ENCODE measurements around the gene PGF. TPM values are rescaled to one million over a fixed set of nuclear protein-coding genes. Genes with fewer than 3 reads are reported as not detected.

The PGF gene
- polyA plus RNA-seq, 3 donors: 6.9 to 8.2 (median 7.0) TPM

DNA sequence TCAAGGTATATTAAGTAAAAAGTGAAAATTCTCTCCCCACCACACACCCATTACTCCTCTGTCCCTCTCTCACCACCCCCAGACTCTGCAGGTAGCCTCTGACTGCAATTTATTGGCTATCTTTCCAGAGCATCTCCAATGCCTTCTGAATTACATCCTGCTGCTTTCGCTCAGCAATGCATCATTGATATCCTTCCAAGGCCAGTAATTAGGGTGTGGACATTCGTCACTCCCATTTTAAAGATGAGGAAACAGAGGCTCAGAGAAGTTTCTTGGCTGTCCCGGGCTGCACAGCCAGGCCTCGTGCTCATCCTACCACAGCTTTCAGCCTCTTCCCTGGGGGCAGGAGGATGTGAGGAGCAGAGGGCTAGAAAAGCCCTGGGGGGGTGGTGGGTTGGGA is 23.6 kb upstream of the PGF start:
- no peak for DNase-seq (ENCODE audit: low read depth in 3 of 3, low spot score in 2 of 3)

DNA sequence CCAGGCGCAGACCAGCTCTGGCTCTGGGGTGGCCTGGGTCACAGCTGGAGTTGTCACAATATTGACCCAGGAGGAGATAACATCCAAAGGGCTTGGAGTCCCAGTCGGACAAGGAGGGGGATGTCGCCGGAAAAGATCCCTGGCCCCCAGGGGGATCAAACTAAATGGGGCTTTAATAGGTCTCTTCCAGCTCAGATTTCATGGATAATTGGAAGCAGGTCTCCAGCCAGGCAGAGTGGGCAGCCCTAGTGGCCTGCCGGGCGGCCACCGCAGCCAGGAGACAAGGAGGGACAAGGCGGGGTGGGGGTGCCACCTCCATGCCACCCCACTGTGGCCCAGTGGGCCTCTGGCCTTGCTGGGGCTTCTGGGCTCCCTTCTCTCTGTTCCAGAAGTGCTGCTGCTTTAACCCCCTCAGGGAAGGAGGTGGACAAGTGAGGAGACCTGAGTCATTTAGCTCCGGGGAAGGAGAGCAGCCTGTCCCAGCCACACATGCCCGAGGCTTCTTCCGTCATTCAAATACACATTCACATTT is 23.1 kb upstream of the PGF start:
- no peak for DNase-seq (ENCODE audit: low read depth in 3 of 3, low spot score in 2 of 3)

DNA sequence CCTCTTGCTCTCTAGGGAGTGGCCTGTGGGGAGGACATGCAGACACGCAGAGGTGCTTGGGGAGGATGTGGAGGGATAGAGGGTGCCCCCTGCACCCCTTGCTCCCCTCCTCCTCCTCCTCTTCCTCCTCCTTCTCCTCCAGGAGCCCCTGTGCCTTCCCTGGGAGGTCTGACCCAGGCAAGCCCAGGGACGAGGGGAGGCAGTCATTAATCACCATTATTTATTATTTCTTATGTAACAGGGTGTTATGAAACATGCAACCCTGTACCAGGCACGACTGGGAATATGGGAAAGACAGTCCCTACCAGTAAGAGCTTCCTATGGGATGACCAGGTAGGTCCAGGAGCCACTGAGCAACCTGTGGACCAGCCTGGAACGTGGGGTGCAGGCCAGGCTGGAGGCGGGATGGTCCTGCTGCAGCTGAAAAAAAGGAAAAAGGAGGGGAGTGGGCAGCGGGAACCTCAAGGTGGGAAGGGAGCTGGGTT is 22.5 kb upstream of the PGF start:
- no peak for DNase-seq (ENCODE audit: low read depth in 3 of 3, low spot score in 2 of 3)

DNA sequence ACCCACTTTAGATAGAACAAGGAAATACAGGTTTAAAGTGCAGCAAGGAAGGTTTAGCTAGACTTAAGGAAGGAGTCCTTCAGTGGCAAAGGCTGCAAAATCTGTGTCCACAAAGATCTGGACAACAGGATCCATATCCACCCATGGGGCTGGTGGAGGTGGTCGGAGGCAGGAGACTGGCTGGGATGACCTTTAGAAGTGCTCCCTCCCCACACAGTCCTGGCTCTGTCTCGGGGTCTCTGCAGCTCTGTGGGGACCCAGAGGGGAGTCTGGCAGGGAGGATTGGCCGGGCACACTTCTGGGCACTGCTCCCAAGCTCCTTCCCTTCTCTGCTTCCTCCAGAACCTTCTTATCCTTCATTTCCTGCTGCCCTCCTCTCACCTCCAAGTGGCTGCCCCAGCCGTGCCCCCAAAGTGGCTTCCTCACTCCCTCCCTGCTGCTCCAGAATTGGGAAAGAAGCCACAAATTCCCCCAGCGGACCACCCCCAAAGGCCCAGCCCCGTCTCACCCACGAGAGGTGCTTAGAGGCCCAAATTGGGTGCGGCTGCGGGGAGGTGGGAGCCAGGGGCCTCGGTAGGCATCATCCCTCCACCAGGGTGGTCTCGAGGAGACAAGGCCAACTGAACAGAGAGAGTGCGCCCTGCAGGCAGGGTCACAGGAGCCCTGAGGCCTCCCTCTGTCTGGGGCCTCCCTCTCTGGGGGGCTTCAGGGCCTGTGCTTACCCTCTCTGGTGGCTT is 21.9 kb upstream of the PGF start:
- no peak for DNase-seq (ENCODE audit: low read depth in 3 of 3, low spot score in 2 of 3)

DNA sequence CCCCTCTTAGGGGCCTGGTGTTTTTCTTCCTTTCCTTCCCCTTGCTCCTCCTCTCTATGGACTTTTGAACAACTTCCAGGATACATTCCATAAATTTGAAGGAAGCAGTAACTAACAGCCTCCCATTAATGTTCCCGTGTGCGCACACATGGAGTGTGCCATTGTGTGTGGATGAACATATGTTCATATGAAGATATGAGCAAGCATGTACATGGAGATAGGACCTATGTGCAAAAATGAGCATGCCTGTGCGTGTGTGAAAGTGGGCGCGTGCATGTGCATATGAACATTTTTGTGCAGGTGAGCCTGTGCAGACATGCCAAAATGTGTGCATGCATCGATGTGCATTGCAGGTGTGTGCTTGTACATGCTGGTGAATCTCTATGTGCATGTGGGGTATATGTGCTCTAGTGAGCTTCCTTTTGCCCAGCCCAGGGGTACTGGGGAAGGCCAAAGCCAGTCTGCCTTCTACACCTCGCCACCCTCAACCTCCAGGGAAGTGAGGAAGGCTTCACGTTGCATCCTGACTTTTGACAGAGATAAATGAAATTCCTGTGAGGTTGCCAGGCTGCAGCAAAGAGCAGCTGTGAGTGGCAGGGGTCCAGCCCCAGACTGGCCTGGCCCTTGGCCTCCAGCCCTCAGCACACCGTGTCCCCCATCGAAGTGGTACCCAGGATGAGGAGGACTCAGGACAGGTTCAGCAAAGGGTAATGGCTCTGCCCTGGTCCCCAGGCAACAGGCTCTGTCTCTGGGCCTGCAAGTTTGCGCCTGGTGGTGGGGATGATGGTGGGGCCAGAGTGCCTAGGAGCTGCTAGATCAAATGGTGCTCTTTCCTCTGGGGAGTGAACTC is 21.1 kb upstream of the PGF start:
- no peak for DNase-seq (ENCODE audit: low read depth in 3 of 3, low spot score in 2 of 3)

DNA sequence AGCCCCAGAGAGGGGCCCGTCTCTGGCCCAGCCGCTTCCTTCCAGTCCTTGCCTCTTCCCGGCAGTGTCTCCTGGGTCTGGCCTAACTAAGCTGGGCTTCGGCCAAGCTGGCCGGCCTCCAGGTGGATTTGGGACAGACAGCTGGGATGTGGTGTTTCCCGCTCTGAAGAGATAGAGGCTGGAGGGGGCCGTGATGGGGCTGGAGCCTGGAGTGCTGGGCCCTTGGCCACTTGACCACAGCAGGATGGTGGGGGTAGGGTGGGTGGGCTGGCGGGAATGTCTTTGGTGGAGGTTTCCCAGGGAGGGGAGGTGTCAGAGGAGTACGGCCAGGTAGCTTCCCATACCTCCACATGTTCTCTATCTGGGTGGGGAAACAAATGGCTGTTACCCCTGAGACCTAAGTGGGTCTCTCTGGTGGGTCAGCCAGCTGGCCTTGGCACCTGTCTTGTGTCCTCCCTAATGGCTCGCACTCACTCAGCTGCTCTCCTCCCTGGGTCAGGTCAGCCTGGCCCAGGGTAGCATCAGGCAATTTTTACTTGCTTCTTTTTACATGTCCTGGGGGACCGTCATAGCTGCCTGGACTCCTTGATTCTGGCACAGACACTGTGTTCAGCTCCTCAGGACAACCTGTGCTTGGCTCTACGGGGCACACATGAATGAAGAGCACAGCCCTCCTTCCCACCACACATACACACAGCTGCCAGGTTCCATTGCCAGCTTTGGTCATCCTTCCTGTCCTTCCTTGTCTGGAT is 19.8 kb upstream of the PGF start:
- DNase-seq (ENCODE audit: low read depth in 3 of 3, low spot score in 2 of 3): no peak

DNA sequence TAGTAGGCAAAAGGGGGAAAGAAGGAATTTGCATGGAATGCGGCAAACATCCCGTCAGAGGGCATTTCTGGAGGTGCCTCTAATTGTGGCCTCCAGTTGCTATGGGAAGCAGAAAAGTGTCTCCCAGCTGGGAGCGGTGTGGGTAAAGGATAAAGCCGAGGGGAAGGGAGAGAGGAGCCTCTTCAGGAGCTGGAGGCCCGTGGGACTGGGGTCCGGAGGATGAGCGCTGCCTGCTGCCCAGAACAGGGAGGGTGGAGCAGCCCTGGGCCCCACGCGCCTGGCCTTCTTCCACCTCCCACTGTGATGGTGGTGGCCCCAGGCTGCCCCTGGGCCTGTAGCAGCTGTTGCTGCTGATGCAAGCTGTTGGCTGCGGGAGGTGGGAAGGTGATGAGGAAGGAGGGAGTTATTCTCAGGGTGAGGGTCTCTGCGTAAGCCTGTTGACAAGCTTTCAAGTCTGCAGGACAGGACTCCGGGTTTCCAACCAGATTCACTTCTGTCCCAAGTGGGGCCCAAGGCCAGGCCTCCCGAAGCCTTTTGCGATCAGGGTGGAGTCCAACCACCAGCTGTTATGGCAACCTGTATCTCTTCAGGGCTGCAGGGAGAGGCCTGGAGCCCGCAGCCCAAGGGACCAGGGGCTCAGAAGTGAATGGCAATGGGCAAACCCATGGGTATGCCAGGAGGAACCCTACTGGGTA is 19.1 kb upstream of the PGF start:
- DNase-seq (ENCODE audit: low read depth in 3 of 3, low spot score in 2 of 3): no peak

DNA sequence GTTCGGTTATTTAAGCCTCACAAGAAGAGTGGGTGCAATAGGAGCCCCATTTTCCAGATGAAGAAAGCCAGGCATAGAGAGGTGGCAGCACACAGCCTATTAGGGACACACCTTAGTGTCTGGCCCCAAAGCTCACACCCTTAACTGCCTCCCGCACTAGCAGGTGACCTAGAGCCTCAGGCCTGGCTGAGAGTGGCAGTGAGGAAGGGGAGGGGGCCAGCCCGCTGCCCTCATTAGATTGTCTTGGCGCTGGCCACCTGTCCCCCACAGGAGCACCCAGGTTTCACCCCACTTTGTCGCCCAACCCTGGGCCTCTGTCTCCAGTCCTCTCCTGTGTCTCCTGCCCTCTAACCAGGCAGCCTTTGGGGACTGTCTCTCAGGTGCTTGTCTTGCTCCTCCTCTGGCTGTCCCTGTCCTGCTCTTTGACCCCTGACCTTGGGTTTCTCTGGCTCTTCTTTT is 18.5 kb upstream of the PGF start:
- no peak for DNase-seq (ENCODE audit: low read depth in 3 of 3, low spot score in 2 of 3)

DNA sequence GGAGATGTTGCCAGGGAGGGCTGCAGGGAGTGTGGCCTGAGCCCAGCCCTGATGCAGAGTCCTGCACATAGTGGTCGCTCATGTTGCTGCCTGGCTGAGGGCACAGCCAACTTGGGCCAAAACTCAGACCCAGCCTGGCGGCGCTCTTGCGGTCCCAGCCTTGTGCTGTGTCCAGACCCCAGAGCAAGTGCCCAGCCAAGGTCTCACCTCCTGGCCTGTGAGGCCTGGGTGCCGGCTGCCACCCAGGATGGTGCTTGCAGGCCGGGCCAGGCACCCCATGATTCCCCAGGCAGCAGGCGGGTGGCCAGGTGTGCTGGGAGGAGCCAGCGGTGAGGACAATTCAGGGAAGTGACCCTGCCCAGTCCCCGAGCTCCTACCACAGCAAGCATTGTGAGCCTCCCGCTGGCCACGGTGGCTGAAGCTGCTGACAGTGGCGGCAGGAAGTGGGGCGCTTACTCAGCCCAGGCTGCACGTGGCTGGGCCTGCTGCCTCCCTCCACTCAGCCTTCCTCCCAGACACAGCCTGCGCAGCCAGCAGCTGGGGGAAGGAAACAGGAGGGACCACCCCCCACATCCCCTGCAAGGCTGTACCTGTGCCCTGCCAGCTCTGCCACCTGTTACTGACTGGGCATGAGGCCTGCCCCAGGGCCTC is 17.7 kb upstream of the PGF start:
- DNase-seq (ENCODE audit: low read depth in 3 of 3, low spot score in 2 of 3): no peak

DNA sequence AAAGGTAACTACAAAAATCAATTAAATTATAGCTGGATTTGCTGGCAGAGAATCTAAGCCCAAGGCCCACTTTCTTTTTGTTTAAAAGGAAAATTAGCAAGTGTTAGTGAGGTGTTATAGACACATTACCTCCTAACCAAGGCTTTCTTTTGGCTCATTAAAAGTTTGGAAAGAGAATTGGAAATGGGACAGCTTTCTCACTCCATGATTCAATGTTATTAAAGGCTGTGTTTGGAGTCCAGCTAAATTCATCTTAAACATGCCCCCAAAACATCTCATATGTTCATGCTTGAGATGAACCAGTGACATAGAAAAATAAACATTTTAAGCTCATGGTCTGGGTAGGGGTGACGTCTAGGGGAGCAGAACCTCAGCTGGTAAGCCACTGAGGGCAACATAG is 13.4 kb upstream of the PGF start:
- DNase-seq (ENCODE audit: low read depth in 3 of 3, low spot score in 2 of 3): no peak

DNA sequence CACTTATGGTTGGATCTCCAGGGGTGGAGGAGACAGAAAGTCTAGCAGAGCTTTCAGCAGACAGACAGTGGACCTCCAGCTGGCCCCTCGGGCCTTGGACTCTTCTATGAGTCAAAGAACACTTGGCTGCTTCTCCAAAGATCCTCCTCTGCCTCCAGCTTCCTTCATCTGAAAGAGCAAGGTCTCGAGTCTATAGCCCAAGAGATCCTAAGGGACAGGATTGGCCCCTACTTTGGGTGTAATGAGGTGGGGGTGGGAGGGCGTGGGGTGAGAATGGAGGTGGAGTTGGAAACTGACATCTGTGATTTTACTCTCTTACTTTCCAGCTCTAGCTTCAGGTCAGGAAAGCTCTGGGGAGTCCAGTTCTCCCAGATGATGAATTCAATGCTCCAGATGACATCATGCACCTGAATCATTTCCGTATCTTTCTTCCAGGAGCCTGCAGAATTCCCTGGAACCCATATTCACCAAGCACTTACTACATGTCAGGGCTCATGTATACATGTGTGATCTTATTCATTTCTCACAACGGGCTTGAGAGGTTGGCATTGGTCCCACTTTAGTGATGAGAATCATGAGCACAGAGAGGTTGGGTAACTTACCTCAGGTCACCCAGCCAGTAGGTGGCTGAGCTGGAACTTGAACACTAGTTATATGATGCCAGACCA is 10.2 kb upstream of the PGF start:
- no peak for DNase-seq (ENCODE audit: low read depth in 3 of 3, low spot score in 2 of 3)

DNA sequence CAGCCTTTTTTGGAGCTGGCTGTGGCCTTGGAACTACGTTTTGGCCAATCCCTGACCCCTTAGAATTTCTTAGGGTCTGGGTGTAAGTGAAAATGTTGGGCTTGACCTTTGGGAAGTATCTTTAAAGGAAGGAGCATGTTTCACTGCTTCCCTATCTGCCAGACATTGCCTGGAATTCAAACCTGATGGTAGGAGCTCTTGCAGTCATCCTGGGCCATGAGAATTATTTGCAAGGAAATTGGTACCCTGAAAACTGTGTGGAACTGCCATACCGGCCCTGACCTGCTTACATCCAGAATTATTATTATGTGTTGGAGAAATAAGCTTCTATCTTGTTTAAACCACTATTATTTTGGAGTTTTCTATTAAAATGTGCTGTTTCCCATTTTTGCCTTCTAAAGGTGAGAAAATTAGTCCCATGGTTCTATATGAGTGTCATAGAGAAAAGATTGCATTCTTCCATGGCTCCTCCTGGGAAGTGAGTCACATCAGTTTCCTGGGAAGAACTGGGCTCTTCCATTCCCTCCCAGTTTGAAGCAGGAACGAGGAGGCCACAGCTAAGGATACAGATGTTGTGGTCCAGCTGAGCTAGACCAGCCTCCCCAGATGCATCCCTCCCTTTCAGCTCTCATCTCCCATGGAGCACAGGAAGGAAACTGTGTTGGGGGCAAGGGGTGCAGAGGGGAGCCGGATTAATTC is 9.5 kb upstream of the PGF start:
- DNase-seq (ENCODE audit: low read depth in 3 of 3, low spot score in 2 of 3): no peak

DNA sequence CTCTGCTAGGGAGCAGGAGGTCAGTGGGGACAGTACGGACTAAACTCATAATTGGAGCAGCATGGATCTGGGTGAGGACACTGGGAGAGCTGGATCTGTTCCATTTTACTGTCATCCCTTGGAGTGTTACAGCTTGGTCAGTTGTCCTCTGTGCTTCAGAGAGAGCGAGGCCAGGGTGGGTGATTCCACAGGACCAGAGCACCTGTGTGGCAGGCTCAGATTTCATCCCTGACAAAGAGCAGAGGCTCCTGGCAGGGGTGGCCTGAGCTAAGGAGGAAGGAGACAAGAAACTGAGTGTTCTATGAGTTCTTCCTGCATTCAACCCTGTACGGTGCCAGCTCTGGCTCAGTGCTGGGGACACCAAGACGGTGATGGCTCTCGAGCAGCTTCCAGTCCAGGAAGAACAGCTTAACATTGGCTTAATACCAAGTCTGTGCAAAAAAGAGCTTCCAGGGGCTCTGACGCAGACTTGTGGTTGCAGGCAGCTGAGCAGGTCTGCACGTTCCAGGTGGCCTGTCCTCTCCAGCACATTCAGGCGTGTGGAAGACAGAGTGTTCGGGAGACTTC is 8.4 kb upstream of the PGF start:
- no peak for DNase-seq (ENCODE audit: low read depth in 3 of 3, low spot score in 2 of 3)

DNA sequence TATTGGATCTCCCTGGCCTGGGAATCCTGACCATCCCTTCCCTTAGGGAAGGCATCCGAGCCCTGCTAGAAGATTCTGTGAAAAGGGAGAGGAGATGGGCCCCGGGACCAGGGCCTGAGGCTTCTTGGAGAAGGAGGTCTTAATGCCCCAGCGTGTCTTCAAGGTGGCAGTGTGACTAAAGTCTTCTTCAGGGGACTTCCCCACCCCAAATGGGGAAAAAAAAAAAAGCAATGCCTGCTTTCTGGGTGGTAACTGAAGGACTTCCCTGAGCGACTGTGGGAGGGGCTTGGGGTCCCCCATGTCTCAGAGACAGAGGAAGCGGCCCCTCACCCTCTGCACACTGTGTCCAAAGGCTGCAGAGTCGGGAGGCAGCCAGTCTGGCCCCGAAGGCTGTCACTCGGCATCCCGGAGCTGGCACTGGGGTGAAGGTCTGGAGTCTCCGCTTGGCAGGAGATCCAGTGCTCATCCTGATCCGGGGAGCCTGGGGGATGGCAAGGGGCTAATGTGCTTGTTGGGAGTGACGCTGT is 7.8 kb upstream of the PGF start:
- DNase-seq (ENCODE audit: low read depth in 3 of 3, low spot score in 2 of 3): no peak

DNA sequence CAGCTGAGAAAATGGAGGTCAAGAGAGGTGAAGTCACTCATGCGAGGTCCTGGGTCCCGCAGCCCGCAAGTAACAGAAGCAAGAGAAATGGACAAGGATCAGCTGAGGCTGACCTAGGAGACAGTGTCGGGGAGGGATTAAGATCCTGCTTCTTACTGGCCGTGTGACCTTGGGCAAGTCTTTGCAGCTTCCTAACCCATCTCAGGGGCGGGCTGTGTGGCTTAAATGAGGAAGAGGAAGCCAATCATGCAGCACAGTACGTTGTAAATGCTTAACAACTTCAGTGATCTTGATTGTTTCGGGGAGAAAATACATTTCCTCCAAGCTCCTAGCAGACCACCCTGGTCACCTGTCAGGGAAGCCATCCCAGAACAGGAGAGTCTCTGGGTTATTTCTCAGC is 7.1 kb upstream of the PGF start:
- no peak for DNase-seq (ENCODE audit: low read depth in 3 of 3, low spot score in 2 of 3)

DNA sequence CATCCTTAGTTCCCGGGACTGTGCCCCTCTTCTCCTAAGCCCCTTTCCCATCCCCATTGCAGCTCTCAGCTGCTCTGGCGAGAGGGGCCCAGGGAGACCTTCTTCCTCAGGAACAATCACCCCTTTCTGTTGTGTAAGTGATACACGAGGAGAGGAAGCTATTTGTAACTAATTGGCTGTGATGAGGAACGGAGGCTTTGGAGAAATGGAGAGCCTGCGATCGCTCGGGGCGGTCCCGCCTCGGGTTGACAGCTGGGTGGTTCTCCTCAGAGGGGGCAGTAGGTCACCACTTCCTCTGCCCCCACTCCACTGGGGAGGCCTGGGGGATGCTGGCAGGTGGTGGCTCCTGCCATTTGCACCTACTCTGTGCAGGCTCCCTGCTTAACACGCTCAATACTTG is 6.6 kb upstream of the PGF start:
- no peak for DNase-seq (ENCODE audit: low read depth in 3 of 3, low spot score in 2 of 3)

DNA sequence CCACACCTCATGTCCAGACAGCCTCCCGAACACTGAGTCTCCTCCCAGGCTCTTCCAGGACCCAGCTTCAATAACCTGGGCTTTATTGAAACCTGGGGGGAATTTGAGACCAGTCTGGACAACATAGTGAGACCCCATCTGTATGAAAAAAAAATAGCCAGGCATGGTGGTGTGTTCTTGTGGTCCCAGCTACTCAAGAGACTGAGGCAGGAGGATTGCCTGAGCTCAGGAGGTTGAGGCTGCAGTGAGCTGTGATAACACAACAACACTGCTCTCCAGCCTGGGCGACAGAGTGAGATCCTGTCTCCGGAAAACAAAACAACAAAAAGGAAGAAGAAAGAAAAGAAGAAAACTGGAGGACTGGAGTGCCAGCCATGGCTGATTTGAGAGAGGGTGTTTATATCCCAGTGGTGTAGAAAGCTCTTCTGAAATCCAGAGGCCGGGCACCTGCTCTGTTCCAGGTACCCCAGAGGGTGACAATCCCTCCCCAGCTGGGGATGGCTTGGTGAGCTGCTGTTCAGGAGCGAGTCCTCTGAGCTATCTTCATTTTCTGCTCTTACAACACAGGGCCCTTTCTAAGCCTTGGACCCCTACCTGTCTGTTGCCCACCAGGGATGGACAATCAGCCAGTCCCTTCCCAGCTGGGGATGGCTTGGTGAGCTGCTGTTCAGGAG is 6.0 kb upstream of the PGF start:
- DNase-seq (ENCODE audit: low read depth in 3 of 3, low spot score in 2 of 3): no peak

DNA sequence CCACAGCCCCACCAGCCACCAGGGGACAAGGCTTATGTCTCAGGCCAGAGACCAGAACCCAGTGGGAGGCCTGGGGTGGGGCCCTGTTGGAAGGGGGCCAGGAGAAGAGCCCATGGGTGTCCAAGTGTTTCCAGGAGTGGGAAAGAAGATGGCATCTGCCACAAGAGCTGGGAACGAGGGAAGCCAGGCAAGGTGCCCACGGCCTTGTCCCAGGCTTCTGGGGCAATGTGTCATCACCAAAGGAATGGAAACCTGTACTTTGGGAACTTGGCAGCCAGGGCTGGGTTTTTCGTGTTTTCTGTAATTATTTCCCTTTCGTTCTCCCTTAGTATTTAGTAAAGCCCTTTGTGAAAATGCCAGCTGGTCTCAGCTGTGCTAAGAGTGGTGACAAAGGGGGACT is 5.3 kb upstream of the PGF start:
- no peak for DNase-seq (ENCODE audit: low read depth in 3 of 3, low spot score in 2 of 3)

Measured in right renal cortex interstitium (tissue), 3 donors.